ENCODE results near the gene NSUN3. TPM values are rescaled to one million over a fixed set of nuclear protein-coding genes. Genes with fewer than 3 reads are reported as not detected.

NSUN3 gene
- polyA plus RNA-seq, 1 donor = 14.6 TPM

Other genes starting within 250 kb of the NSUN3 start
- 45.9 TPM for gene PROS1, start 89.2 kb upstream of the NSUN3 start, polyA plus RNA-seq (ENCODE audit: insufficient read length)
- 21.4 TPM for gene ARL13B, start 82.9 kb upstream of the NSUN3 start, polyA plus RNA-seq (ENCODE audit: insufficient read length)
- gene STX19, start 34.5 kb upstream of the NSUN3 start, polyA plus RNA-seq (ENCODE audit: insufficient read length) = 0.32 TPM
- gene DHFR2, start 145 bp upstream of the NSUN3 start, polyA plus RNA-seq (ENCODE audit: insufficient read length) = 11.2 TPM

All from left kidney (tissue), 1 donor.